Endometrium (tissue), 2 donors: Measurements from ENCODE around the gene NCK1.
A peak's percentile ranks its signal among the peaks of the same experiment; 100 is the strongest.

Source experiments
- FAIRE-seq: peaks from 2 replicates; lab custom pipeline; 2012; peaks lifted over from hg19 to GRCh38; lab: Jason Lieb, UNC
- donor health status: control.
- donor health status: control.

NCK1 gene

DNA sequence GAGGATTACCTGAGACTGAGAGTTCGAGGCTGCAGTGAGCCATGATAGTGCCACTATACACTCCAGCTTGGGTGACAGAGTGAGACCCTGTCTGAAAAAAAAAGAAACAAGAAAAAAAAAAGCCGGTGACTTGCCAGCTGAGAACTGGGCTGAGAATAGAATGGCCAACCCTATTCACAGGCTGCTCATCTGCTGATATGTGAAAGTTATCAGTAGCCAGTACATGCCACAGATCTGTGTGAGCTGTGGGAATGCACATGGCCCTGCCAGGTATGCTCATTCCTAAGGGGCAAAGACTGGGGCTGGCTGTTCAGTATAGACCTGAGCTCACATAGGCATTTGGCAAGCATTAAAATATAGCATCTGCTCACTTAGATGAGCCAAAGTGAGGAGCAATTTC lies 126.6 kb downstream of the NCK1 start:
- FAIRE-seq, result no peak

DNA sequence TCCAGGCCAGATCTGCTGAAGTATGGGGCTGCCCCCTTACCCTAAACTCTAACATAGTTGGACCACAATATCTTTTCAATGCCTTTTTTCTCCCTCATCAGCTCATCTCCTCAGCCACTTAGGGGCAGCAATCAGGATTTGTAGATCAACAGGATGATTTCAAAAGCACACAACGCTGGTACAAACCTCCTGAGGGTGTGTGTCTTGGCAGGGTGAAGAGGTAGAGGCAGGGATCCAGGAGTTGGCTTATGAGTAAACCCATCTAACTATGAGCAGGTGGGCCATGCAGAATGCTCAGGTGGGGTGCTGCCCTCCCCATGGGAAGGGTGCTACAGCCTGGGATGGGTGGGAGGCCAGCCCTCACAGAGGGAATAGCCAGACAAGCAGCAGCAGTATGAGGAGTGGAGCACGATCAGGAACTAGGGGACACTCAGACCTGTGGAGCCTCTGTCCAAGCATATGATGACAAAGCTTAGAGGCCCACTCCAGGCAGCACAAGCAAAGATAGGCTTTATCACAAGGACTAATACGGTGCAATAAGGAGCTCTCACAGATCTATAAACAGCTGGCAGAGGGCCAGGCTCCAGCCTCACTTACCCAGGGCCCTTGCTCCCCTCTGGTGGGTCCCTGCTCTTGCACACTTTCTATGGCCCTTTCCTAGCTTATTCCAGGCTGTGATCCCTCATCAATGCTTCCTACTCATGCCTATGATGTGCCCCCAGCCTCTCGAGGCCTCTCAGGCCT lies 127.9 kb downstream of the NCK1 start:
- FAIRE-seq, result no peak

DNA sequence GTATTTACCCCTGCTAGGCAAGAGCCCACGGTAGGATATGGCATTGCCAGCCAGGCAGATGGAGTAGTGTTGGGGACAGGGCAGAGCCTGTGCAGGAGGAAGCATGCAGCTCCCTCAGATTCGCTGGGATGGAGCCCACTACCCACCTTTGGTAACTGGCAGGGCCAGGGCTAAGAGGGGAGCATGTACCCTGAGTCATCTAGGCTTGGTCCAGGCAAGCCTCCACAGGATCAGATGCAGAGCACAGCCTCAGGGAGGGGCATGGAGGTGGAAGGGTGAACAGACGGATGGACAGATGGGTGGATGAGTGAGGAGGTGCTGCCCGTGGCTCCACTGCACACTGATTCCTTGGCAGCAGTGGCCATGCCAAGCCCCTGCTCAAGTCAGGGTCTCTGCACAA lies 128.8 kb downstream of the NCK1 start:
- no peak for FAIRE-seq

DNA sequence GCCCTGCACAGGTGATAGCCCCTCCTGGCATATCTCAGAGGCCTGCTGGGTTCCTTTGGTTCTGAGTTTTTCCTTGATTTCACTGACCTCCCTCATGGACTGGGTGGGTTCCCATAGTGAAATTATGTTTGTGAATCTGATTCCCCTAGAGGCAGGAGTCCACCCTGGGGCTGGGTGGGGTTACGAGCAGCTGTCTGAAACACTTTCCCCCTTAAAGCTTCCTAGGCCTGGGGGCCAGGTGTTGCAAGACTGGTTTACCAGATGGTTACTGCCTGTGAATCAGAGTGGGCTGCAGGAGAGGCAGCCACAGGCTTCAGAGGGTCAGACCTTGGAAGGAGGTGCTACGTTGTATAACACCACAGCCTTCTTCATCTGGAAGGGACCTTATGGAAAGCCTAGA lies 130.1 kb downstream of the NCK1 start:
- FAIRE-seq, result no peak

DNA sequence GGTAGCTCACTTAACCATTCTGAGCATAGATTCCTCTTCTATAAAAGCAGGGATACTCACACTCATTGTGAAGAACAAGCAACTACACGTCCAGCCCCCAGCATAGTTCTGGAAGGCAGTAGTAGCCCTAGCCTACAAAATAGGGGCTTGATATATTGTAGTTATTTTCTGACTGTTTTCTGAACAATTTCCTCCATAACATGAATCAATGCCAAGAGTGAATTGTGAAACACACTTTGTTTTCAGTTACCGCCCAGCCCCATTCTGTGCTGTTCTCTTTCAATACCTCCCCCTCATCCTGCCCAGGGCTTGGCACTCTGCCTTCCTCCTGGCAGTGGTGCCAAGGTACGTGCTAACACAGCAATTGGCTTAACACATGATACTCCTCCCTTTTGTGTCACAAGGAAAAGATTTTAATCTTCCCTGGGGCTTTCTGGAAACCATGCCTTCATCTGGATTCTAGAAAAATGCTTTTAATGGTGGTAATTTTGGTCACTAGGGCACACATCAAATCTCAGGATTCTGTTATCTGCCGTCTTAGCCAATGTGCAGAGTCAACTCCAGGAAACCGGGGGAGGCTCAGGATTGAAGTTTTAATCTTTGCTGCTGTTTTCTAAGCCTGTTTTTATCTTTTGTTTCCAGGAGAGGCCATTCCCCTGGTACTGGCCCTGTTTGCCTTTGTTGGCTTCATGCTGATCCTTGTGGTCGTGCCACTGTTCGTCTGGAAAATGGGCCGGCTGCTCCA lies 132.9 kb downstream of the NCK1 start:
- peak; percentile 46 for FAIRE-seq

DNA sequence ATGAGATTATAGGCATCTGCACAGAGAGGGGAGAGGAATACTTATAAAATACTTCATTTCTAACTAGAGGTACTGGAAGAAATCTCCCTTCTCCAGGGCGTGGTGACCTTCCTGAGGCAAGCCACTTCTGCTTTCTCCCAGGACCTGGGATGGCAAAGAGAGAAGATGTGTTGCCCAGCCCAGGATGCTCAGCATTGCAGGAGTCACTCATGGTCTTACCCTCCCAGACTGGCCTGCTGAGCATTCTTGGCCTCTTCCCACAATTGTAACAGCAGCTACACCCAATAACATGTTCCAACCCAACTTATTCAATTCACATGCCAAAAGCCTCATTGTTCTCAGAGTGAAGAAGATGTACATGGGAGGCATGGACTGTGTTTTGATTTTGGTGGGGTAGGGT lies 133.6 kb downstream of the NCK1 start:
- no peak for FAIRE-seq
